Neural cell (in vitro differentiated cells): ENCODE measurements around the gene DDX51. TPM values are rescaled to one million over a fixed set of nuclear protein-coding genes. Genes with fewer than 3 reads are reported as not detected.
A peak's percentile ranks its signal among the peaks of the same experiment; 100 is the strongest.

Source experiments
- H2AFZ ChIP-seq: fragments of 200-600, 300-800 bp; sonication (generic), shearing (Covaris generic); 2 replicates; pipeline ENCODE4 v1.6.0; 2014; ENCODE audit warnings: low read depth, mild to moderate bottlenecking, antibody characterized with exemption, low read length, moderate library complexity
- H3F3A ChIP-seq: fragments of 200-600 bp; shearing (Covaris generic); 2 replicates; pipeline ENCODE4 v1.6.1; 2016; ENCODE audit warnings: mild to moderate bottlenecking, moderate library complexity, mixed read lengths, antibody characterized with exemption, low read length; ENCODE audit not compliant: insufficient read depth, poor library complexity, severe bottlenecking
- H3K27ac ChIP-seq: fragments of 200-600, 300-800 bp; sonication (generic), shearing (Covaris generic); 2 replicates; pipeline ENCODE4 v1.5.1; 2014; ENCODE audit warnings: mild to moderate bottlenecking, low read length, moderate library complexity
- H3K27me3 ChIP-seq: fragments of 300-800, 200-600 bp; sonication (generic), shearing (Covaris generic); 2 replicates; pipeline ENCODE4 v1.6.0; 2014; ENCODE audit warnings: mild to moderate bottlenecking, low read depth, low read length, moderate library complexity; ENCODE audit not compliant: insufficient read depth
- H3K36me3 ChIP-seq: fragments of 300-800, 200-600 bp; sonication (generic), shearing (Covaris generic); 2 replicates; pipeline ENCODE4 v1.5.1; 2014; ENCODE audit warnings: mild to moderate bottlenecking, antibody characterized with exemption, low read length, moderate library complexity; ENCODE audit not compliant: insufficient read depth
- H3K4me2 ChIP-seq: fragments of 300-800, 200-600 bp; sonication (generic), shearing (Covaris generic); 2 replicates; pipeline ENCODE4 v1.6.0; 2014; ENCODE audit warnings: mild to moderate bottlenecking, low read length
- H3K4me3 ChIP-seq: fragments of 300-800, 200-600 bp; sonication (generic), shearing (Covaris generic); 2 replicates; pipeline ENCODE4 v1.5.1; 2014; ENCODE audit warnings: mild to moderate bottlenecking, low read length, moderate library complexity
- H3K79me2 ChIP-seq: fragments of 200-600 bp; shearing (Covaris generic); replicated peaks from 2 replicates; pipeline ENCODE4 v1.6.0; 2014; ENCODE audit warnings: mild to moderate bottlenecking, low read length, moderate library complexity; ENCODE audit not compliant: insufficient read depth
- H3K9ac ChIP-seq: fragments of 300-800, 200-600 bp; sonication (generic), shearing (Covaris generic); 2 replicates; pipeline ENCODE4 v1.6.1; 2016; ENCODE audit warnings: mild to moderate bottlenecking, low read length, mixed read lengths
- H3K9me2 ChIP-seq: fragments of 200-600 bp; shearing (Covaris generic); 2 replicates; pipeline ENCODE4 v1.6.1; 2016; ENCODE audit warnings: mild to moderate bottlenecking, low read length, mixed read lengths; ENCODE audit not compliant: insufficient read depth
- H3K9me3 ChIP-seq: fragments of 200-600, 300-800 bp; sonication (generic), shearing (Covaris generic); 2 replicates; pipeline ENCODE4 v1.6.1; 2016; ENCODE audit warnings: mild to moderate bottlenecking, mixed run types, low read length, moderate library complexity, mixed read lengths
- H4K20me1 ChIP-seq: fragments of 200-600 bp; shearing (Covaris generic); 2 replicates; pipeline ENCODE4 v1.6.1; 2016; ENCODE audit warnings: mild to moderate bottlenecking, mixed run types; ENCODE audit not compliant: insufficient read depth
- EP300 ChIP-seq: fragments of 450-650 bp; conservative IDR thresholded peaks from 2 replicates; pipeline ENCODE4 v1.6.1; 2014; ENCODE audit warnings: antibody characterized with exemption, mild to moderate bottlenecking, moderate library complexity; ENCODE audit not compliant: poor library complexity, severe bottlenecking
- EZH2 ChIP-seq: fragments of 200-600, 300-800 bp; shearing (Covaris generic), sonication (generic); IDR thresholded peaks from 2 replicates; pipeline ENCODE4 v1.6.1; 2014; ENCODE audit warnings: antibody characterized with exemption, low read length, borderline replicate concordance, mild to moderate bottlenecking; ENCODE audit not compliant: insufficient read depth, poor library complexity, severe bottlenecking
- MXI1 ChIP-seq: fragments of 450-650 bp; conservative IDR thresholded peaks from 2 replicates; pipeline ENCODE4 v1.6.1; 2014; ENCODE audit warnings: antibody characterized with exemption, mild to moderate bottlenecking; ENCODE audit not compliant: poor library complexity, severe bottlenecking
- POLR2AphosphoS5 ChIP-seq: IDR thresholded peaks from 2 replicates; pipeline ENCODE4 v1.6.1; 2012
- RAD21 ChIP-seq: fragments of 450-650 bp; conservative IDR thresholded peaks from 2 replicates; pipeline ENCODE4 v1.6.1; 2014; ENCODE audit warnings: antibody characterized with exemption, mild to moderate bottlenecking, moderate library complexity
- REST ChIP-seq: IDR thresholded peaks from 2 replicates; pipeline ENCODE4 v1.6.1; 2012; ENCODE audit warnings: borderline replicate concordance
- SMC3 ChIP-seq: fragments of 450-650 bp; conservative IDR thresholded peaks from 2 replicates; pipeline ENCODE4 v1.6.1; 2014; ENCODE audit warnings: antibody characterized with exemption, mild to moderate bottlenecking, moderate library complexity; ENCODE audit not compliant: poor library complexity
- TAF1 ChIP-seq: IDR thresholded peaks from 2 replicates; pipeline ENCODE4 v1.6.1; 2012; ENCODE audit warnings: low read depth
- polyA plus RNA-seq: library from polyadenylated mRNA; depleted of rRNA; stranded (reverse); fragments of >200 nt; gene quantifications from 2 replicates; pipeline ENCODE4 v1.2.3, GENCODE V29; 2014
- TF ChIP-seq, protein P1 (sequence below): fragments of 450-650 bp; IDR thresholded peaks from 2 replicates; pipeline ENCODE4 v1.5.1; 2014; ENCODE audit warnings: antibody characterized with exemption, mild to moderate bottlenecking, moderate library complexity; ENCODE audit not compliant: poor library complexity, severe bottlenecking

DDX51 gene
- polyA plus RNA-seq, 1 donor from 2014 or later, result 17.6 TPM

DNA sequence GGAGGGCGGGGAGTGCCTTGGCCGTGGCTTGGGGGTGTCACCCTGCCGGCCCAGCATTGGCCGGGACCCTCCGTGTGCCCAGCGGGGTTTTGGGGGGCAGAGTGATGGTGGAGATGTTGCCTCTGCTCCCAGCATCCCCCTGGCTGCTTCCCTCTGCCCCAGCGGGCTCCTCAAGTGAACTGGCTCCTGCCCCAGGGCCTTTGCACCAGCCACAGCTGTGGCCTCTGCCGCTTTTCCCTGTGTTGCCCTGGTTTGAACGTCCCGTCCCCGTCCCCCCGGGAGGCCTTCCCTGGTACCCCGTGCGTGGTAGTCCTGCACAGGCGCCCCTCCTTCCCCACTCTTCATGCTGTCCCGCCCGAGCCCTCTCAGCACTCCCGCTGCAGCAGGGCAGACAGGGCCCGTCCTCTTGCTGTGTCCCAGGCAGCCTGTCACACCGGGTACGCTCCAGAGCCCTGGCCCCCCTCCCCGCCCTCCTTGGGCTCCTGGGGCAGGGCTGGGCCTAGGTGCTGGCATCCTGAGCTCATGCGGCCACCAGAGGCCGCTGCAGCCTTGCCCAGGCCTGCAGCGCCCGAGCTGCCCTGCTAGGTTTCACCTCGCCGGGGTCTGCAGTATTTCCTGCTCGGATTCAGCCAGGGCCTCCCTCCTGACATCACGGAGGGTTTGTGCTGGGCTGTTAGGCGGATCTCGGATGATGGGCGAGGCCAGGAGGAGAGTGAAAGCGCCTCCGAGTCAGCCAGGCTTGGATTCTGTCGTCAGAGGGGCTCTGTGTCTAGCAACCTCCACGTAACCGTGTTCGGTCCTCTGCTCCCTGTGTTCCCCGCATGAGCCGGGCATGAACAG is 9.6 kb upstream of the DDX51 start:
- Histone ChIP-seq H3K9me3 (no peaks in the 10 kb centered on the region), H3K9me2 (no peaks in the 10 kb centered on the region), H3K36me3 (no peaks in the 10 kb centered on the region), H3K4me3 (no peak overlapping the region), H3K9ac (no peak overlapping the region), H3K4me2 (no peak overlapping the region), H2AFZ (no peak overlapping the region), H4K20me1 (no peaks in the 10 kb centered on the region), H3F3A (no peaks in the 10 kb centered on the region), H3K79me2 (no peaks in the 10 kb centered on the region), H3K27ac (no peak overlapping the region), H3K27me3 (no peaks in the 10 kb centered on the region)
- TF ChIP-seq TAF1 (no peak), EZH2 (no peak), RAD21 (peak; percentile 96), SMC3 (peak; percentile 98), REST (no peak), POLR2AphosphoS5 (no peak), MXI1 (no peak), EP300 (peak; percentile 16)
- TF ChIP-seq, protein P1, sequence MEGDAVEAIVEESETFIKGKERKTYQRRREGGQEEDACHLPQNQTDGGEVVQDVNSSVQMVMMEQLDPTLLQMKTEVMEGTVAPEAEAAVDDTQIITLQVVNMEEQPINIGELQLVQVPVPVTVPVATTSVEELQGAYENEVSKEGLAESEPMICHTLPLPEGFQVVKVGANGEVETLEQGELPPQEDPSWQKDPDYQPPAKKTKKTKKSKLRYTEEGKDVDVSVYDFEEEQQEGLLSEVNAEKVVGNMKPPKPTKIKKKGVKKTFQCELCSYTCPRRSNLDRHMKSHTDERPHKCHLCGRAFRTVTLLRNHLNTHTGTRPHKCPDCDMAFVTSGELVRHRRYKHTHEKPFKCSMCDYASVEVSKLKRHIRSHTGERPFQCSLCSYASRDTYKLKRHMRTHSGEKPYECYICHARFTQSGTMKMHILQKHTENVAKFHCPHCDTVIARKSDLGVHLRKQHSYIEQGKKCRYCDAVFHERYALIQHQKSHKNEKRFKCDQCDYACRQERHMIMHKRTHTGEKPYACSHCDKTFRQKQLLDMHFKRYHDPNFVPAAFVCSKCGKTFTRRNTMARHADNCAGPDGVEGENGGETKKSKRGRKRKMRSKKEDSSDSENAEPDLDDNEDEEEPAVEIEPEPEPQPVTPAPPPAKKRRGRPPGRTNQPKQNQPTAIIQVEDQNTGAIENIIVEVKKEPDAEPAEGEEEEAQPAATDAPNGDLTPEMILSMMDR, result peak; percentile 95

DNA sequence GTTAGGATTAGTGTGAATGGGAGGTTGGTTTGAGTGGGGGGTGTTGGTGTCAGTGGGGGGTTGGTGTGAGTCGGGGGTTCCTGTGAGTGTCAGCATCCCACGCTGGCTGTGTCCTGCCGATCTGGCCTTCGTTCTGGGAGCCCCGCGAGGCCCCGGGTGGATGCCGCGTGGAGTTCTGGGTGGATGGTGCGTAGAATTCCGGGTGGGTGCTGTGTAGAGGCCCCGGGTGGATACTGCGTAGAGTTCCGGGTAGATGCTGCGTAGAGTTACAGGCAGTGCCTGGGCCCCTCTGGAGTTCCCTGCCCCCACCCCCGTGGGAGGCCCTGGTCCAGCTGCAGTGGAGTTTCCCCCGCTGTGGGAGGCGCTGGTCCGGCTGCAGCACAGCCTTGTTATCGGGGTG is 8.8 kb upstream of the DDX51 start:
- Histone ChIP-seq H3K27ac (no peak overlapping the region), H3K9me2 (no peaks in the 10 kb centered on the region), H3K27me3 (no peaks in the 10 kb centered on the region), H4K20me1 (no peaks in the 10 kb centered on the region), H3K4me3 (no peak overlapping the region), H3K4me2 (no peak overlapping the region), H3K9me3 (no peaks in the 10 kb centered on the region), H3K79me2 (no peaks in the 10 kb centered on the region), H2AFZ (no peak overlapping the region), H3F3A (no peaks in the 10 kb centered on the region), H3K36me3 (no peaks in the 10 kb centered on the region), H3K9ac (no peak overlapping the region)
- TF ChIP-seq TAF1 (no peak), EZH2 (no peak), POLR2AphosphoS5 (no peak), REST (no peak), EP300 (no peak), SMC3 (no peak), MXI1 (no peak), RAD21 (no peak)
- TF ChIP-seq, protein P1, result no peak
